WTC11 (cell line): Measurements from ENCODE around the gene TSC22D2. TPM values are rescaled to one million over a fixed set of nuclear protein-coding genes. Genes with fewer than 3 reads are reported as not detected.

Experiments
- ATAC-seq: fragments of 200-7000 bp; cut with Tn5 transposase; 2 replicates; pipeline ENCODE4 v1.10.0; 2021; ENCODE audit warnings: mild to moderate bottlenecking, moderate library complexity
- CTCF ChIA-PET: fragments of 300-600 bp; sonication (Branson Sonifier 250); formaldehyde crosslinking; loops from one replicate; lab custom pipeline; 2021; ENCODE audit warnings: antibody characterized with exemption; lab: Charles Lee
- POLR2A ChIA-PET: fragments of 350-600 bp; sonication (Branson Sonifier 250); formaldehyde crosslinking; loops from one replicate; lab custom pipeline; 2021; ENCODE audit warnings: antibody characterized with exemption; lab: Charles Lee
- DNase-seq: peaks from one replicate; pipeline ENCODE4 v3.0.0; 2021; ENCODE audit warnings: low spot score
- H3K27ac Mint-ChIP-seq: 2 replicates; pipeline ENCODE4 v1.8.0; 2021; ENCODE audit warnings: mixed read lengths
- H3K27me3 Mint-ChIP-seq: 2 replicates; pipeline ENCODE4 v1.8.0; 2021; ENCODE audit warnings: low read depth, mild to moderate bottlenecking, moderate library complexity, mixed read lengths
- H3K36me3 Mint-ChIP-seq: 2 replicates; pipeline ENCODE4 v1.8.0; 2021; ENCODE audit warnings: mixed read lengths
- H3K4me1 Mint-ChIP-seq: 2 replicates; pipeline ENCODE4 v1.8.0; 2022; ENCODE audit warnings: mixed read lengths
- H3K4me3 Mint-ChIP-seq: 2 replicates; pipeline ENCODE4 v1.8.0; 2021; ENCODE audit warnings: mild to moderate bottlenecking, moderate library complexity, mixed read lengths
- H3K9me3 Mint-ChIP-seq: 2 replicates; pipeline ENCODE4 v1.8.0; 2021; ENCODE audit warnings: mixed read lengths
- ATF6 ChIP-seq: sonication (generic); formaldehyde crosslinking; IDR thresholded peaks from 2 replicates; pipeline ENCODE4 v1.8.1; 2023; ENCODE audit warnings: mild to moderate bottlenecking, missing genetic modification reagents
- CBFB ChIP-seq: sonication (generic); formaldehyde crosslinking; IDR thresholded peaks from 2 replicates; pipeline ENCODE4 v1.8.1; 2022; ENCODE audit warnings: mild to moderate bottlenecking, low read depth, missing genetic modification reagents
- CDX4 ChIP-seq: fragments of 250-450 bp; sonication (Bioruptor Pico); IDR thresholded peaks from 2 replicates; pipeline ENCODE4 v1.9.0; 2021; ENCODE audit warnings: moderate library complexity, mild to moderate bottlenecking, inconsistent platforms, borderline replicate concordance
- ESRRA ChIP-seq: sonication (generic); formaldehyde crosslinking; IDR thresholded peaks from 2 replicates; pipeline ENCODE4 v1.8.1; 2022; ENCODE audit warnings: mild to moderate bottlenecking, missing genetic modification reagents, borderline replicate concordance
- HMGA2 ChIP-seq: fragments of 250-450 bp; sonication (Bioruptor Pico); IDR thresholded peaks from 2 replicates; pipeline ENCODE4 v1.4.0; 2021; ENCODE audit warnings: mild to moderate bottlenecking, moderate library complexity
- JUN ChIP-seq: sonication (generic); formaldehyde crosslinking; IDR thresholded peaks from 2 replicates; pipeline ENCODE4 v1.8.0; 2023; ENCODE audit warnings: mild to moderate bottlenecking, missing genetic modification reagents
- MYBL2 ChIP-seq: sonication (generic); formaldehyde crosslinking; IDR thresholded peaks from 2 replicates; pipeline ENCODE4 v1.8.1; 2023; ENCODE audit warnings: mild to moderate bottlenecking, moderate library complexity, missing genetic modification reagents
- NFATC4 ChIP-seq: fragments of 250-450 bp; sonication (Bioruptor Pico); IDR thresholded peaks from 2 replicates; pipeline ENCODE4 v1.9.0; 2021; ENCODE audit warnings: mild to moderate bottlenecking
- NR1H2 ChIP-seq: sonication (generic); formaldehyde crosslinking; IDR thresholded peaks from 2 replicates; pipeline ENCODE4 v1.9.0; 2021; ENCODE audit warnings: mild to moderate bottlenecking, moderate library complexity, missing genetic modification reagents
- OVOL2 ChIP-seq: fragments of 250-450 bp; sonication (Bioruptor Pico); IDR thresholded peaks from 2 replicates; pipeline ENCODE4 v1.9.0; 2021; ENCODE audit warnings: mild to moderate bottlenecking, borderline replicate concordance
- TP53 ChIP-seq: sonication (generic); formaldehyde crosslinking; IDR thresholded peaks from 2 replicates; pipeline ENCODE4 v1.8.1; 2023; ENCODE audit warnings: mild to moderate bottlenecking, missing genetic modification reagents
- ZNF512 ChIP-seq: sonication (generic); formaldehyde crosslinking; IDR thresholded peaks from 2 replicates; pipeline ENCODE4 v1.8.1; 2022; ENCODE audit warnings: missing genetic modification reagents, borderline replicate concordance
- total RNA-seq: library from RNA; stranded (reverse); gene quantifications from 3 replicates; pipeline ENCODE4 v1.2.3, GENCODE V29; 2021
- TF ChIP-seq, protein P1 (sequence below): fragments of 250-450 bp; sonication (Bioruptor Pico); conservative IDR thresholded peaks from 2 replicates; pipeline ENCODE4 v1.9.0; 2021; ENCODE audit warnings: mild to moderate bottlenecking
- TF ChIP-seq, protein P2 (sequence below): sonication (generic); formaldehyde crosslinking; IDR thresholded peaks from 2 replicates; pipeline ENCODE4 v1.8.0; 2022; ENCODE audit warnings: mild to moderate bottlenecking, missing genetic modification reagents
- TF ChIP-seq, protein P3 (sequence below): fragments of 250-450 bp; sonication (Bioruptor Pico); IDR thresholded peaks from 2 replicates; pipeline ENCODE4 v1.8.0; 2021; ENCODE audit warnings: mild to moderate bottlenecking
- TF ChIP-seq, protein P4 (sequence below): fragments of 250-450 bp; sonication (Bioruptor Pico); IDR thresholded peaks from 2 replicates; pipeline ENCODE4 v1.9.0; 2021; ENCODE audit warnings: mild to moderate bottlenecking

TSC22D2 gene
- total RNA-seq, 1 experiment from 2014 or later = 24.0 TPM

DNA sequence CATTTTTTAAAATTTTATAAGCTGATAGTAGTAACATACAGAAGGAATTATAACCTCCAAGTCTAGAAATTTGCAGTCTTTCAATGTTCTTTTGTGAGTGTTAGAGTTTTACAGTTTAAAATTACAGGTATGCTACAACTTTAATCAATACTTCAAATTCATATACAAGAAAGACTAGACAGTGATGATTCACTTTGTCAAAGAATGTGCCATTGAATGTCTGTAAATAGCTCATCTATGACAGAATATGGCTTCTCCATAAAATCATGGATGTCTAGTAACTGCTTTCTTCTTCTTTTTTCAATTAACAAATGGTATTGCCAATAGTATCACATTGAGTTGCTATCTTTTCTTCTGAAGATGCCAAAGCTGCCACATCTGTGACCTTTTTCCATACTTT is 4.1 kb upstream of the TSC22D2 start (continued):
- TF ChIP-seq ATF6 (CRISPR knock-in tag) = no peak
- no peak for TF ChIP-seq MYBL2 (CRISPR knock-in tag)
- no peak for TF ChIP-seq CBFB (CRISPR knock-in tag)
- no peak for TF ChIP-seq NR1H2 (CRISPR knock-in tag)
- TF ChIP-seq, all 79 proteins: peak for 0

- ChIA-PET POLR2A (interaction anchor here (0.6 kb wide), 2 partner anchors 350 to 1268 kb away, joined by 3 to 4 read pairs; no protein-coding TSS in a partner anchor), CTCF (interaction anchor here (0.8 to 4.1 kb wide), 3 partner anchors 10 to 60 kb away, joined by 3 to 17 read pairs (median 3); no protein-coding TSS in a partner anchor)
- H3K27me3 Mint-ChIP-seq = no peaks in the 10 kb centered on the region
- no peak for DNase-seq
- peak overlapping the region; percentile 73 for H3K4me3 Mint-ChIP-seq
- H3K4me1 Mint-ChIP-seq = peaks cover 39% of the 10 kb centered on the region
- peak overlapping the region; percentile 97 for H3K27ac Mint-ChIP-seq
- H3K36me3 Mint-ChIP-seq = peaks cover 4% of the 10 kb centered on the region; the same call in 1 of the 2 replicates
- H3K9me3 Mint-ChIP-seq = no peaks in the 10 kb centered on the region
- TF ChIP-seq, protein P1, sequence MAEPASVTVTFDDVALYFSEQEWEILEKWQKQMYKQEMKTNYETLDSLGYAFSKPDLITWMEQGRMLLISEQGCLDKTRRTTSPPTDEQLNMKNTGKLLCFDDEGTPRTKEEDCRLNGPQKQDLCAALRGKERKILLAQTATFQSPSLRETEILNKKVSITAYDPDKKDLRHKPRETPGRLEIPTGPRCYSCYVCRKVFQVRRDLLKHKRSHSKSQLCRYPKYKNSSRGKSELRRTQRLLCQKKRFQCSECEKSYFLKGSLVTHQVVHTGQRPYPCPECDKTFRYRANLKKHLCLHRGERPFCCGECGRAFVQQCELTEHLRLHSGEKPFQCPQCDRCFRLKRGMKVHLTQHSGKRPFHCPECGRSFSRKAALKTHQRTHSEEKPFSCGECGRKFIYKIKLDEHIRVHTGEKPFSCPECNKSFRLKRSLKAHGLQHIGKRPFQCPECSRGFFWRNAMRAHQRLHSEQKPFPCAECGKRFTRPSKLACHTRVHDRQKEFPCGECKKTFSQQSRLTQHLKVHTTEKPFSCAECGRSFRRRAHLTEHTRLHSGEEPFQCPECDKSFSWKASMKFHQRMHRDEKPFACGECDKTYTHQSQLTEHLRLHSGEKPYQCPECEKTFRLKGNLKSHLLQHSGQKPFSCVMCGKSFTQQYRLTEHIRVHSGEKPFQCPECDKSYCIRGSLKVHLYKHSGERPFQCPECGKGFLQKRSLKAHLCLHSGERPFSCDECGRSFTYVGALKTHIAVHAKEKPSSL = no peak
- TF ChIP-seq OVOL2 (CRISPR knock-in tag) (no peak), ZNF512 (no peak), HMGA2 (CRISPR knock-in tag) (no peak), JUN (CRISPR knock-in tag) (no peak), CDX4 (no peak)
- no peak for ATAC-seq
These were observed 869 bp upstream of the TSC22D2 start for GRCh38 chr3:150407051-150407807.

DNA sequence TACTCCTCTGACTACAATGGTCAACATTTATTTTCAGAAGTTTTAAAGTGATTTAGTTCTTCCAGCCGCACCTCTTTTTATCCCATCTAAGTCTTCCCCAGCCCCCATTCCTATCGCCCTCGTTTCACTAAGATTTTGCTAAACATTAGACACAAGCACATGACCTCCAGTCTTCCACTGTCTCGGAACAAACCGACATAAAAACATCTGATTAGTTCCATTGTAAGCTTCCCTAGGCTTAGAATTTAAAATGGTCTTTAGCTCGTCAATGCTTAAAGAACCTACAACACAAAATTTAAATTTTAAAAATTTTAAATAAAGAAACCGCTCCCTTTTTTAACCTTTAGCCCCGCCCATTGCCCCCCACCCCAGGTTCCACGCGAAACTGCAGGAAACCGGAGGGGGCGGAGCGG is 284 bp upstream of the TSC22D2 start:
- ChIA-PET POLR2A (interaction anchor here (0.6 to 1.3 kb wide), 6 partner anchors 11 to 351 kb away, joined by 3 to 6 read pairs (median 4); partner anchors contain the start of gene SERP1), CTCF (interaction anchor here (1.3 to 4.1 kb wide), 6 partner anchors 23 to 224 kb away, joined by 3 to 30 read pairs (median 14); no protein-coding TSS in a partner anchor)
- DNase-seq (no peak), ATAC-seq (no peak)
- no peaks in the 10 kb centered on the region for H3K27me3 Mint-ChIP-seq
- no peaks in the 10 kb centered on the region for H3K9me3 Mint-ChIP-seq
- peaks cover 4% of the 10 kb centered on the region; the same call in 1 of the 2 replicates for H3K36me3 Mint-ChIP-seq
- peak overlapping the region; percentile 73 for H3K4me3 Mint-ChIP-seq
- peaks cover 43% of the 10 kb centered on the region for H3K4me1 Mint-ChIP-seq
- peak overlapping the region; percentile 97 for H3K27ac Mint-ChIP-seq
- TF ChIP-seq ESRRA (no peak), TP53 (CRISPR knock-in tag) (no peak; the same call in 1 of the 2 replicates), NFATC4 (no peak)
- TF ChIP-seq, protein P2, sequence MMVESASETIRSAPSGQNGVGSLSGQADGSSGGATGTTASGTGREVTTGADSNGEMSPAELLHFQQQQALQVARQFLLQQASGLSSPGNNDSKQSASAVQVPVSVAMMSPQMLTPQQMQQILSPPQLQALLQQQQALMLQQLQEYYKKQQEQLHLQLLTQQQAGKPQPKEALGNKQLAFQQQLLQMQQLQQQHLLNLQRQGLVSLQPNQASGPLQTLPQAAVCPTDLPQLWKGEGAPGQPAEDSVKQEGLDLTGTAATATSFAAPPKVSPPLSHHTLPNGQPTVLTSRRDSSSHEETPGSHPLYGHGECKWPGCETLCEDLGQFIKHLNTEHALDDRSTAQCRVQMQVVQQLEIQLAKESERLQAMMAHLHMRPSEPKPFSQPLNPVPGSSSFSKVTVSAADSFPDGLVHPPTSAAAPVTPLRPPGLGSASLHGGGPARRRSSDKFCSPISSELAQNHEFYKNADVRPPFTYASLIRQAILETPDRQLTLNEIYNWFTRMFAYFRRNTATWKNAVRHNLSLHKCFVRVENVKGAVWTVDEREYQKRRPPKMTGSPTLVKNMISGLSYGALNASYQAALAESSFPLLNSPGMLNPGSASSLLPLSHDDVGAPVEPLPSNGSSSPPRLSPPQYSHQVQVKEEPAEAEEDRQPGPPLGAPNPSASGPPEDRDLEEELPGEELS = no peak
- TF ChIP-seq, protein P3, sequence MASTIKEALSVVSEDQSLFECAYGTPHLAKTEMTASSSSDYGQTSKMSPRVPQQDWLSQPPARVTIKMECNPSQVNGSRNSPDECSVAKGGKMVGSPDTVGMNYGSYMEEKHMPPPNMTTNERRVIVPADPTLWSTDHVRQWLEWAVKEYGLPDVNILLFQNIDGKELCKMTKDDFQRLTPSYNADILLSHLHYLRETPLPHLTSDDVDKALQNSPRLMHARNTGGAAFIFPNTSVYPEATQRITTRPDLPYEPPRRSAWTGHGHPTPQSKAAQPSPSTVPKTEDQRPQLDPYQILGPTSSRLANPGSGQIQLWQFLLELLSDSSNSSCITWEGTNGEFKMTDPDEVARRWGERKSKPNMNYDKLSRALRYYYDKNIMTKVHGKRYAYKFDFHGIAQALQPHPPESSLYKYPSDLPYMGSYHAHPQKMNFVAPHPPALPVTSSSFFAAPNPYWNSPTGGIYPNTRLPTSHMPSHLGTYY (CRISPR knock-in tag) = no peak
- TF ChIP-seq, protein P4, sequence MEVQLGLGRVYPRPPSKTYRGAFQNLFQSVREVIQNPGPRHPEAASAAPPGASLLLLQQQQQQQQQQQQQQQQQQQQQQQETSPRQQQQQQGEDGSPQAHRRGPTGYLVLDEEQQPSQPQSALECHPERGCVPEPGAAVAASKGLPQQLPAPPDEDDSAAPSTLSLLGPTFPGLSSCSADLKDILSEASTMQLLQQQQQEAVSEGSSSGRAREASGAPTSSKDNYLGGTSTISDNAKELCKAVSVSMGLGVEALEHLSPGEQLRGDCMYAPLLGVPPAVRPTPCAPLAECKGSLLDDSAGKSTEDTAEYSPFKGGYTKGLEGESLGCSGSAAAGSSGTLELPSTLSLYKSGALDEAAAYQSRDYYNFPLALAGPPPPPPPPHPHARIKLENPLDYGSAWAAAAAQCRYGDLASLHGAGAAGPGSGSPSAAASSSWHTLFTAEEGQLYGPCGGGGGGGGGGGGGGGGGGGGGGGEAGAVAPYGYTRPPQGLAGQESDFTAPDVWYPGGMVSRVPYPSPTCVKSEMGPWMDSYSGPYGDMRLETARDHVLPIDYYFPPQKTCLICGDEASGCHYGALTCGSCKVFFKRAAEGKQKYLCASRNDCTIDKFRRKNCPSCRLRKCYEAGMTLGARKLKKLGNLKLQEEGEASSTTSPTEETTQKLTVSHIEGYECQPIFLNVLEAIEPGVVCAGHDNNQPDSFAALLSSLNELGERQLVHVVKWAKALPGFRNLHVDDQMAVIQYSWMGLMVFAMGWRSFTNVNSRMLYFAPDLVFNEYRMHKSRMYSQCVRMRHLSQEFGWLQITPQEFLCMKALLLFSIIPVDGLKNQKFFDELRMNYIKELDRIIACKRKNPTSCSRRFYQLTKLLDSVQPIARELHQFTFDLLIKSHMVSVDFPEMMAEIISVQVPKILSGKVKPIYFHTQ (CRISPR knock-in tag) = no peak
